Neuronal stem cell (in vitro differentiated cells): ENCODE measurements around the gene RRP1B.

Experiments used
- DNase-seq: peaks from one replicate; pipeline ENCODE4 v3.0.0-alpha.2; 2013; ENCODE audit warnings: low spot score
- H2AFZ ChIP-seq: one replicate; pipeline ENCODE4 v1.6.1; 2013; ENCODE audit warnings: mild to moderate bottlenecking, low read length, inconsistent platforms
- H2AK5ac ChIP-seq: 2 replicates; pipeline ENCODE4 v1.6.1; 2013; ENCODE audit warnings: low read depth, mild to moderate bottlenecking, inconsistent platforms, low read length, moderate library complexity, mixed read lengths
- H2BK120ac ChIP-seq: 2 replicates; pipeline ENCODE4 v1.6.1; 2013; ENCODE audit warnings: low read depth, mild to moderate bottlenecking, inconsistent platforms, low read length, moderate library complexity, mixed read lengths
- H2BK12ac ChIP-seq: one replicate; pipeline ENCODE4 v1.6.1; 2013; ENCODE audit warnings: low read length, inconsistent platforms
- H2BK15ac ChIP-seq: 2 replicates; pipeline ENCODE4 v1.6.1; 2013; ENCODE audit warnings: mild to moderate bottlenecking, low read length, inconsistent platforms, mixed read lengths
- H2BK5ac ChIP-seq: one replicate; pipeline ENCODE4 v1.6.1; 2013; ENCODE audit warnings: inconsistent platforms, mild to moderate bottlenecking, low read length, moderate library complexity
- H3K14ac ChIP-seq: one replicate; pipeline ENCODE4 v1.6.1; 2013; ENCODE audit warnings: low read length, inconsistent platforms
- H3K18ac ChIP-seq: 2 replicates; pipeline ENCODE4 v1.6.1; 2013; ENCODE audit warnings: low read length, inconsistent platforms
- H3K23ac ChIP-seq: 2 replicates; pipeline ENCODE4 v1.6.1; 2013; ENCODE audit warnings: low read depth, mild to moderate bottlenecking, mixed read lengths, low read length, inconsistent platforms; ENCODE audit not compliant: poor library complexity
- H3K27ac ChIP-seq: replicated peaks from 3 replicates; pipeline ENCODE4 v1.5.1; 2013; ENCODE audit warnings: low read length, inconsistent platforms
- H3K27me3 ChIP-seq, 3 experiments: 2 replicates each; pipeline ENCODE4 v1.6.1; 2013; ENCODE audit warnings: low read length in 3 of 3, mild to moderate bottlenecking in 2 of 3, inconsistent platforms in 1 of 3, low read depth in 1 of 3, mixed read lengths in 1 of 3, moderate library complexity in 1 of 3; ENCODE audit not compliant: control insufficient read depth in 3 of 3, insufficient read depth in 3 of 3
- H3K36me3 ChIP-seq, 2 donors: replicated peaks in 1 of 2; 2 replicates each; pipeline ENCODE4 v1.6.1; 2013; ENCODE audit warnings: low read length in 2 of 2; ENCODE audit not compliant: control insufficient read depth in 2 of 2, insufficient read depth in 2 of 2
- H3K4ac ChIP-seq: 2 replicates; pipeline ENCODE4 v1.6.1; 2013; ENCODE audit warnings: inconsistent platforms, mild to moderate bottlenecking, low read length, moderate library complexity
- H3K4me1 ChIP-seq, 2 donors: 1 replicate in 1 of 2; 2 replicates in 1 of 2; pipeline ENCODE4 v1.6.1; 2013; ENCODE audit warnings: low read length in 2 of 2, low read depth in 1 of 2; ENCODE audit not compliant: control insufficient read depth in 2 of 2, insufficient read depth in 1 of 2
- H3K4me2 ChIP-seq: one replicate; pipeline ENCODE4 v1.6.1; 2013; ENCODE audit warnings: mild to moderate bottlenecking, low read length, inconsistent platforms; ENCODE audit not compliant: insufficient read depth, poor library complexity, severe bottlenecking
- H3K4me3 ChIP-seq, 2 donors: 2 replicates each; pipeline ENCODE4 v1.5.1; 2013; ENCODE audit warnings: low read length in 2 of 2, mild to moderate bottlenecking in 2 of 2, inconsistent platforms in 1 of 2, moderate library complexity in 1 of 2
- H3K79me1 ChIP-seq: one replicate; pipeline ENCODE4 v1.6.1; 2013; ENCODE audit warnings: low read depth, mild to moderate bottlenecking, inconsistent platforms, low read length, moderate library complexity
- H3K9ac ChIP-seq: one replicate; pipeline ENCODE4 v1.6.1; 2013; ENCODE audit warnings: mild to moderate bottlenecking, low read depth, low read length, inconsistent platforms; ENCODE audit not compliant: poor library complexity
- H3K9me3 ChIP-seq, 2 donors: replicated peaks in 1 of 2; 2 replicates each; pipeline versions ENCODE3 to v1.6.1; 2013; ENCODE audit warnings: low read length in 2 of 2, mild to moderate bottlenecking in 2 of 2, inconsistent platforms in 1 of 2, low read depth in 1 of 2, mixed read lengths in 1 of 2, moderate library complexity in 1 of 2; ENCODE audit not compliant: control insufficient read depth in 2 of 2, insufficient read depth in 1 of 2
- H4K8ac ChIP-seq: one replicate; pipeline ENCODE4 v1.6.1; 2013; ENCODE audit warnings: low read depth, mild to moderate bottlenecking, inconsistent platforms, low read length, moderate library complexity
- H4K91ac ChIP-seq: one replicate; pipeline ENCODE4 v1.6.1; 2013; ENCODE audit warnings: low read length, low read depth, mild to moderate bottlenecking, inconsistent platforms; ENCODE audit not compliant: poor library complexity
- WGBS, 2 donors: extraction: QIAGEN DNeasy Blood & Tissue Kit; methylation state at CpG; one replicate each; pipeline ENCODE4 v1.1.7; 2013; ENCODE audit warnings: missing lambda C conversion rate in 2 of 2, mixed read lengths in 1 of 2; ENCODE audit not compliant: insufficient read length in 2 of 2, insufficient replicate concordance in 1 of 2; ENCODE audit errors: extremely low coverage in 2 of 2; 5-methylcytosine and 5-hydroxymethylcytosine counted together

The RRP1B gene

DNA sequence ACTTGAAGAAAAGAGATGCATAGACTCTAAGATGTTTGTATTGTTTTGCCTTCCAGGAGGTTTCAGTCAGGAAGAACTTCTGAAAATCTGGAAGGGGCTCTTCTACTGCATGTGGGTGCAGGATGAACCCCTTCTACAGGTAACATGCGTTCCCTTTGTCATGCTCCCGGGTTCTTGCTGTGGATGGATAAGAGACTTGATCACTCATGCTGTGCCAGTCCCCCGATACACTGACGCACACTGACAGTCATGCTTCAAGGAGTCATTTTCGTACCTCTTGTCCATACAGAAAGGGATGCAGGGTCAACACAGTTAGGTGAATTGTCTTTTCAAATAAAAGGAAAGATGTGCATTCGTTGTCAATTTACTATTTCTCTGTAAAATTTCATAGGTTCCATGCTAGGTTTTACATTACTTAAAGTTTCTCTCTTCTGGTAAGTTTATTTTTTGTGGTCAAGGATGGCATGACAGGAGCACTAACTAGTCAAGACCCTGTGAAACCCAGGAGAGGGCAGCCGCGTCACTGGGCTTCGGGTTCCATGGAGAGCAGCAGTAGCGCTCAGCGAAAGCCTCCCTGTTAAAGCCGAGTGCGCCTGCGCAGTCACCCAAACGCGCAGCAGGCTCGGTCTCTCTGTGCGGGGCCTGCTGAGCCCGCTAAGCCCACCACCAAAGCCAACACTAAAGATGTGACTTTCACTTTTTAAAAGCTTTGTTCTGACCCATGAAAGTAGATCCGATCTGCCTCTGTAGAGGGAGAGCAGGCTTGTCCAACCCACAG is 10.7 kb downstream of the RRP1B start:
- H2AK5ac ChIP-seq: no peak overlapping the region
- peaks cover 0 to 9% of the 10 kb centered on the region in 2 donors for H3K9me3 ChIP-seq
- no peak overlapping the region for H3K4me2 ChIP-seq
- no peak overlapping the region for H3K9ac ChIP-seq
- no peak overlapping the region for H2BK15ac ChIP-seq
- no CpG with 5 or more reads among the region's 20 CpGs for WGBS, 2 donors
- H3K4me1 ChIP-seq: no peaks in the 10 kb centered on the region
- H3K79me1 ChIP-seq: peaks cover 2% of the 10 kb centered on the region
- no peak overlapping the region for H3K4me3 ChIP-seq
- no peak overlapping the region for H3K23ac ChIP-seq
- no peak for DNase-seq
- no peak overlapping the region for H3K4ac ChIP-seq
- H3K27ac ChIP-seq: no peak overlapping the region
- no peak overlapping the region for H3K14ac ChIP-seq
- no peaks in the 10 kb centered on the region for H3K27me3 ChIP-seq
- no peak overlapping the region for H4K91ac ChIP-seq
- no peak overlapping the region for H4K8ac ChIP-seq
- no peak overlapping the region for H2AFZ ChIP-seq
- no peak overlapping the region for H3K18ac ChIP-seq
- no peak overlapping the region for H2BK120ac ChIP-seq
- H2BK12ac ChIP-seq: no peak overlapping the region
- no peak overlapping the region for H2BK5ac ChIP-seq
- H3K36me3 ChIP-seq: peaks cover 27 to 85% of the 10 kb centered on the region in 2 donors

DNA sequence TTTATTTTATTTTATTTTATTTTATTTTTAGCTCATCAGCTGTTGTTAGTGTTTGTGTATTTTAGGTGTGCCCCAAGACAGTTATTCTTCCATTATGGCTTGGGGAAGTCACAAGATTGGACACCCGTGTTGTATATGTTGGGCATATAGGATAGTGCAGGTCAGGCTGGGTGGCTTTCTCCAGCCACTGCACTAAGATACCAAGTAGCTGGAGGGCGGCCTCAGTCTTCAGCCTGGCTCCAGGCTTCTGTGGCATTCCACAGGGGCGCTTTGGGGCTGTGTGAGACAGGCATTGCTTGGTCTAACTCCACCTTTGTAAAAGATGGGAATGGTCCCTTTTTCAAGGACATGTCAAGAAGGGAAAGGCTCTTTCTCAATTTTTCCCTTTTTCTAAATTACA is 16.5 kb downstream of the RRP1B start:
- H3K36me3 ChIP-seq: peaks cover 30 to 96% of the 10 kb centered on the region in 2 donors
- H3K27me3 ChIP-seq: no peaks in the 10 kb centered on the region
- no peak overlapping the region for H3K4ac ChIP-seq
- no peak overlapping the region for H3K14ac ChIP-seq
- no peaks in the 10 kb centered on the region for H3K4me1 ChIP-seq
- H3K79me1 ChIP-seq: no peaks in the 10 kb centered on the region
- no peak overlapping the region for H3K18ac ChIP-seq
- H3K9ac ChIP-seq: no peak overlapping the region
- H3K4me3 ChIP-seq: no peak overlapping the region
- H2BK12ac ChIP-seq: no peak overlapping the region
- H4K8ac ChIP-seq: no peak overlapping the region
- WGBS, 2 donors: no CpG with 5 or more reads among the region's 3 CpGs
- no peak overlapping the region for H2BK5ac ChIP-seq
- H2BK120ac ChIP-seq: no peak overlapping the region
- no peak overlapping the region for H3K27ac ChIP-seq
- no peak overlapping the region for H3K23ac ChIP-seq
- no peaks in the 10 kb centered on the region for H3K9me3 ChIP-seq
- no peak overlapping the region for H2AK5ac ChIP-seq
- H2AFZ ChIP-seq: no peak overlapping the region
- no peak for DNase-seq
- no peak overlapping the region for H3K4me2 ChIP-seq
- no peak overlapping the region for H2BK15ac ChIP-seq
- no peak overlapping the region for H4K91ac ChIP-seq

GRCh38 chr21:43676391-43676790 is 17.0 kb downstream of the RRP1B start:
- H3K36me3 ChIP-seq: peaks cover 29 to 96% of the 10 kb centered on the region in 2 donors
- H3K27me3 ChIP-seq: no peaks in the 10 kb centered on the region
- H4K91ac ChIP-seq: no peak overlapping the region
- no peak overlapping the region for H2BK120ac ChIP-seq
- no peak overlapping the region for H3K4me3 ChIP-seq
- H2AK5ac ChIP-seq: no peak overlapping the region
- no peak overlapping the region for H3K4ac ChIP-seq
- H3K4me1 ChIP-seq: no peaks in the 10 kb centered on the region
- no peaks in the 10 kb centered on the region for H3K9me3 ChIP-seq
- no peak overlapping the region for H3K4me2 ChIP-seq
- H4K8ac ChIP-seq: no peak overlapping the region
- H2BK5ac ChIP-seq: no peak overlapping the region
- no peak for DNase-seq
- no peak overlapping the region for H3K18ac ChIP-seq
- no peaks in the 10 kb centered on the region for H3K79me1 ChIP-seq
- H3K27ac ChIP-seq: no peak overlapping the region
- no peak overlapping the region for H2BK15ac ChIP-seq
- H2BK12ac ChIP-seq: no peak overlapping the region
- no peak overlapping the region for H3K14ac ChIP-seq
- no peak overlapping the region for H2AFZ ChIP-seq
- H3K9ac ChIP-seq: no peak overlapping the region
- H3K23ac ChIP-seq: no peak overlapping the region
- no CpG with 5 or more reads among the region's 15 CpGs for WGBS, 2 donors

DNA sequence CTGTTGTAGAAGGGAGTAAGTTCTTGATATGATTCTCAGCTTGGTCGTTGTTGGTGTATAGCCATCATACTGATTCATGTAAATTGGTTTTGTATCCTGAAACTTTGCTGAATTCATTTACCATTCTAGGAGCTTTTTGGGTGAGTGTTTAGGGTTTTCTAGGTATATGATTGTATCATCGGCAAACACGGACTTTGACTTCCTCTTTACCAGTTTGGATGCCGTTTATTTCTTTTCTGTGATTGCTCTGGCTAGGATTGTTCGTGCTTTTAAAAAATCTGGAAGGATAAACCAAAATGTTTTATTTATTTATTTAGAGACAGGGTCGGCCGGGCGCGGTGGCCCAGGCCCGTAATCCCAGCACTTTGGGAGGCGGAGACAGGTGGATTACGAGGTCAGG is 20.6 kb downstream of the RRP1B start:
- Histone ChIP-seq H2BK120ac (no peak overlapping the region), H2BK5ac (no peak overlapping the region), H3K4ac (no peak overlapping the region), H4K91ac (no peak overlapping the region), H3K36me3 (peaks cover 31 to 94% of the 10 kb centered on the region in 2 donors), H3K23ac (no peak overlapping the region), H3K27ac (no peak overlapping the region), H3K9ac (no peak overlapping the region), H3K4me3 (no peak overlapping the region), H3K18ac (no peak overlapping the region), H3K27me3 (no peaks in the 10 kb centered on the region), H3K4me1 (no peaks in the 10 kb centered on the region), H3K79me1 (peaks cover 3% of the 10 kb centered on the region), H2AK5ac (no peak overlapping the region), H2BK15ac (no peak overlapping the region), H2BK12ac (no peak overlapping the region), H4K8ac (no peak overlapping the region), H3K9me3 (no peaks in the 10 kb centered on the region), H2AFZ (no peak overlapping the region), H3K4me2 (no peak overlapping the region), H3K14ac (no peak overlapping the region)
- WGBS, 2 donors: no CpG with 5 or more reads among the region's 12 CpGs
- DNase-seq: no peak
